Neural cell (in vitro differentiated cells): ENCODE results near the gene WNT3. TPM values are rescaled to one million over a fixed set of nuclear protein-coding genes. Genes with fewer than 3 reads are reported as not detected.

Experiments used
- H2AFZ ChIP-seq: fragments of 200-600, 300-800 bp; sonication (generic), shearing (Covaris generic); 2 replicates; pipeline ENCODE4 v1.6.0; 2014; ENCODE audit warnings: low read depth, mild to moderate bottlenecking, antibody characterized with exemption, low read length, moderate library complexity
- H3F3A ChIP-seq: fragments of 200-600 bp; shearing (Covaris generic); 2 replicates; pipeline ENCODE4 v1.6.1; 2016; ENCODE audit warnings: mild to moderate bottlenecking, moderate library complexity, mixed read lengths, antibody characterized with exemption, low read length; ENCODE audit not compliant: insufficient read depth, poor library complexity, severe bottlenecking
- H3K27ac ChIP-seq: fragments of 200-600, 300-800 bp; sonication (generic), shearing (Covaris generic); 2 replicates; pipeline ENCODE4 v1.5.1; 2014; ENCODE audit warnings: mild to moderate bottlenecking, low read length, moderate library complexity
- H3K27me3 ChIP-seq: fragments of 300-800, 200-600 bp; sonication (generic), shearing (Covaris generic); 2 replicates; pipeline ENCODE4 v1.6.0; 2014; ENCODE audit warnings: mild to moderate bottlenecking, low read depth, low read length, moderate library complexity; ENCODE audit not compliant: insufficient read depth
- H3K36me3 ChIP-seq: fragments of 300-800, 200-600 bp; sonication (generic), shearing (Covaris generic); 2 replicates; pipeline ENCODE4 v1.5.1; 2014; ENCODE audit warnings: mild to moderate bottlenecking, antibody characterized with exemption, low read length, moderate library complexity; ENCODE audit not compliant: insufficient read depth
- H3K4me2 ChIP-seq: fragments of 300-800, 200-600 bp; sonication (generic), shearing (Covaris generic); 2 replicates; pipeline ENCODE4 v1.6.0; 2014; ENCODE audit warnings: mild to moderate bottlenecking, low read length
- H3K4me3 ChIP-seq: fragments of 300-800, 200-600 bp; sonication (generic), shearing (Covaris generic); 2 replicates; pipeline ENCODE4 v1.5.1; 2014; ENCODE audit warnings: mild to moderate bottlenecking, low read length, moderate library complexity
- H3K79me2 ChIP-seq: fragments of 200-600 bp; shearing (Covaris generic); replicated peaks from 2 replicates; pipeline ENCODE4 v1.6.0; 2014; ENCODE audit warnings: mild to moderate bottlenecking, low read length, moderate library complexity; ENCODE audit not compliant: insufficient read depth
- H3K9ac ChIP-seq: fragments of 300-800, 200-600 bp; sonication (generic), shearing (Covaris generic); 2 replicates; pipeline ENCODE4 v1.6.1; 2016; ENCODE audit warnings: mild to moderate bottlenecking, low read length, mixed read lengths
- H3K9me2 ChIP-seq: fragments of 200-600 bp; shearing (Covaris generic); 2 replicates; pipeline ENCODE4 v1.6.1; 2016; ENCODE audit warnings: mild to moderate bottlenecking, low read length, mixed read lengths; ENCODE audit not compliant: insufficient read depth
- H3K9me3 ChIP-seq: fragments of 200-600, 300-800 bp; sonication (generic), shearing (Covaris generic); 2 replicates; pipeline ENCODE4 v1.6.1; 2016; ENCODE audit warnings: mild to moderate bottlenecking, mixed run types, low read length, moderate library complexity, mixed read lengths
- H4K20me1 ChIP-seq: fragments of 200-600 bp; shearing (Covaris generic); 2 replicates; pipeline ENCODE4 v1.6.1; 2016; ENCODE audit warnings: mild to moderate bottlenecking, mixed run types; ENCODE audit not compliant: insufficient read depth
- EP300 ChIP-seq: fragments of 450-650 bp; conservative IDR thresholded peaks from 2 replicates; pipeline ENCODE4 v1.6.1; 2014; ENCODE audit warnings: antibody characterized with exemption, mild to moderate bottlenecking, moderate library complexity; ENCODE audit not compliant: poor library complexity, severe bottlenecking
- EZH2 ChIP-seq: fragments of 200-600, 300-800 bp; shearing (Covaris generic), sonication (generic); IDR thresholded peaks from 2 replicates; pipeline ENCODE4 v1.6.1; 2014; ENCODE audit warnings: antibody characterized with exemption, low read length, borderline replicate concordance, mild to moderate bottlenecking; ENCODE audit not compliant: insufficient read depth, poor library complexity, severe bottlenecking
- MXI1 ChIP-seq: fragments of 450-650 bp; conservative IDR thresholded peaks from 2 replicates; pipeline ENCODE4 v1.6.1; 2014; ENCODE audit warnings: antibody characterized with exemption, mild to moderate bottlenecking; ENCODE audit not compliant: poor library complexity, severe bottlenecking
- POLR2AphosphoS5 ChIP-seq: IDR thresholded peaks from 2 replicates; pipeline ENCODE4 v1.6.1; 2012
- RAD21 ChIP-seq: fragments of 450-650 bp; conservative IDR thresholded peaks from 2 replicates; pipeline ENCODE4 v1.6.1; 2014; ENCODE audit warnings: antibody characterized with exemption, mild to moderate bottlenecking, moderate library complexity
- SMC3 ChIP-seq: fragments of 450-650 bp; conservative IDR thresholded peaks from 2 replicates; pipeline ENCODE4 v1.6.1; 2014; ENCODE audit warnings: antibody characterized with exemption, mild to moderate bottlenecking, moderate library complexity; ENCODE audit not compliant: poor library complexity
- TAF1 ChIP-seq: IDR thresholded peaks from 2 replicates; pipeline ENCODE4 v1.6.1; 2012; ENCODE audit warnings: low read depth
- polyA plus RNA-seq: library from polyadenylated mRNA; depleted of rRNA; stranded (reverse); fragments of >200 nt; gene quantifications from 2 replicates; pipeline ENCODE4 v1.2.3, GENCODE V29; 2014
- TF ChIP-seq, protein P1 (sequence below): IDR thresholded peaks from 2 replicates; pipeline ENCODE4 v1.6.1; 2012; ENCODE audit warnings: borderline replicate concordance
- TF ChIP-seq, protein P2 (sequence below): fragments of 450-650 bp; IDR thresholded peaks from 2 replicates; pipeline ENCODE4 v1.5.1; 2014; ENCODE audit warnings: antibody characterized with exemption, mild to moderate bottlenecking, moderate library complexity; ENCODE audit not compliant: poor library complexity, severe bottlenecking

The WNT3 gene
- polyA plus RNA-seq, 1 donor from 2014 or later: 7.6 TPM

DNA sequence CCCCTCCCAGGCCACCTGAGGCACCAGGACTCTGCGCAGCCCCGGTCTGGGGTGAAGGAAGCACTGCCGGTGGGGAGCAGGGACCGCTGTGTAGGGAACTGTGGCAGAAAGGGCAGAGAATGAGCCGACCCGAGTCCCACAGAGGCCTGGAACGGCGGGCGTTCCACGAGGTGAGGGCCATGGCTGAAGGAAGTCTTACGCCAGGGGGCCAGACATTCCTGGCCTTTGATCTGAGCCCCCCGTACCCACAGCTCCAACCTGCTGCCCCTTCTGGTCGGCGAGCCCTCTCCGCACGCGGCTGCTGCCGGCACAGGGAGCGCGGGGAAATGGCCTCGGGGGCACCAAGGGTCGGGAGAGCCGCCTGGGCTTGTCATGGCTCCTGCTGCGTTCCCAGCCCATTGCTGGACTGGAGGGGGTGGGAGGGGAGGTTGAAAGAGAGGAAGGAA, 1.4 kb upstream of the WNT3 start:
- TF ChIP-seq SMC3: no peak
- TF ChIP-seq RAD21: no peak
- TF ChIP-seq POLR2AphosphoS5: no peak
- TF ChIP-seq, protein P1, sequence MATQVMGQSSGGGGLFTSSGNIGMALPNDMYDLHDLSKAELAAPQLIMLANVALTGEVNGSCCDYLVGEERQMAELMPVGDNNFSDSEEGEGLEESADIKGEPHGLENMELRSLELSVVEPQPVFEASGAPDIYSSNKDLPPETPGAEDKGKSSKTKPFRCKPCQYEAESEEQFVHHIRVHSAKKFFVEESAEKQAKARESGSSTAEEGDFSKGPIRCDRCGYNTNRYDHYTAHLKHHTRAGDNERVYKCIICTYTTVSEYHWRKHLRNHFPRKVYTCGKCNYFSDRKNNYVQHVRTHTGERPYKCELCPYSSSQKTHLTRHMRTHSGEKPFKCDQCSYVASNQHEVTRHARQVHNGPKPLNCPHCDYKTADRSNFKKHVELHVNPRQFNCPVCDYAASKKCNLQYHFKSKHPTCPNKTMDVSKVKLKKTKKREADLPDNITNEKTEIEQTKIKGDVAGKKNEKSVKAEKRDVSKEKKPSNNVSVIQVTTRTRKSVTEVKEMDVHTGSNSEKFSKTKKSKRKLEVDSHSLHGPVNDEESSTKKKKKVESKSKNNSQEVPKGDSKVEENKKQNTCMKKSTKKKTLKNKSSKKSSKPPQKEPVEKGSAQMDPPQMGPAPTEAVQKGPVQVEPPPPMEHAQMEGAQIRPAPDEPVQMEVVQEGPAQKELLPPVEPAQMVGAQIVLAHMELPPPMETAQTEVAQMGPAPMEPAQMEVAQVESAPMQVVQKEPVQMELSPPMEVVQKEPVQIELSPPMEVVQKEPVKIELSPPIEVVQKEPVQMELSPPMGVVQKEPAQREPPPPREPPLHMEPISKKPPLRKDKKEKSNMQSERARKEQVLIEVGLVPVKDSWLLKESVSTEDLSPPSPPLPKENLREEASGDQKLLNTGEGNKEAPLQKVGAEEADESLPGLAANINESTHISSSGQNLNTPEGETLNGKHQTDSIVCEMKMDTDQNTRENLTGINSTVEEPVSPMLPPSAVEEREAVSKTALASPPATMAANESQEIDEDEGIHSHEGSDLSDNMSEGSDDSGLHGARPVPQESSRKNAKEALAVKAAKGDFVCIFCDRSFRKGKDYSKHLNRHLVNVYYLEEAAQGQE: no peak
- TF ChIP-seq, protein P2, sequence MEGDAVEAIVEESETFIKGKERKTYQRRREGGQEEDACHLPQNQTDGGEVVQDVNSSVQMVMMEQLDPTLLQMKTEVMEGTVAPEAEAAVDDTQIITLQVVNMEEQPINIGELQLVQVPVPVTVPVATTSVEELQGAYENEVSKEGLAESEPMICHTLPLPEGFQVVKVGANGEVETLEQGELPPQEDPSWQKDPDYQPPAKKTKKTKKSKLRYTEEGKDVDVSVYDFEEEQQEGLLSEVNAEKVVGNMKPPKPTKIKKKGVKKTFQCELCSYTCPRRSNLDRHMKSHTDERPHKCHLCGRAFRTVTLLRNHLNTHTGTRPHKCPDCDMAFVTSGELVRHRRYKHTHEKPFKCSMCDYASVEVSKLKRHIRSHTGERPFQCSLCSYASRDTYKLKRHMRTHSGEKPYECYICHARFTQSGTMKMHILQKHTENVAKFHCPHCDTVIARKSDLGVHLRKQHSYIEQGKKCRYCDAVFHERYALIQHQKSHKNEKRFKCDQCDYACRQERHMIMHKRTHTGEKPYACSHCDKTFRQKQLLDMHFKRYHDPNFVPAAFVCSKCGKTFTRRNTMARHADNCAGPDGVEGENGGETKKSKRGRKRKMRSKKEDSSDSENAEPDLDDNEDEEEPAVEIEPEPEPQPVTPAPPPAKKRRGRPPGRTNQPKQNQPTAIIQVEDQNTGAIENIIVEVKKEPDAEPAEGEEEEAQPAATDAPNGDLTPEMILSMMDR: no peak
- no peak for TF ChIP-seq EP300
- no peak for TF ChIP-seq TAF1
- TF ChIP-seq EZH2: no peak
- no peak for TF ChIP-seq MXI1
- Histone ChIP-seq H3K4me2 (no peak overlapping the region), H3K79me2 (no peaks in the 10 kb centered on the region), H2AFZ (no peak overlapping the region), H3K36me3 (no peaks in the 10 kb centered on the region), H3K27ac (no peak overlapping the region), H4K20me1 (no peaks in the 10 kb centered on the region), H3K9me3 (no peaks in the 10 kb centered on the region), H3K9me2 (no peaks in the 10 kb centered on the region), H3F3A (no peaks in the 10 kb centered on the region), H3K4me3 (no peak overlapping the region), H3K9ac (no peak overlapping the region), H3K27me3 (peaks cover 93% of the 10 kb centered on the region)

DNA sequence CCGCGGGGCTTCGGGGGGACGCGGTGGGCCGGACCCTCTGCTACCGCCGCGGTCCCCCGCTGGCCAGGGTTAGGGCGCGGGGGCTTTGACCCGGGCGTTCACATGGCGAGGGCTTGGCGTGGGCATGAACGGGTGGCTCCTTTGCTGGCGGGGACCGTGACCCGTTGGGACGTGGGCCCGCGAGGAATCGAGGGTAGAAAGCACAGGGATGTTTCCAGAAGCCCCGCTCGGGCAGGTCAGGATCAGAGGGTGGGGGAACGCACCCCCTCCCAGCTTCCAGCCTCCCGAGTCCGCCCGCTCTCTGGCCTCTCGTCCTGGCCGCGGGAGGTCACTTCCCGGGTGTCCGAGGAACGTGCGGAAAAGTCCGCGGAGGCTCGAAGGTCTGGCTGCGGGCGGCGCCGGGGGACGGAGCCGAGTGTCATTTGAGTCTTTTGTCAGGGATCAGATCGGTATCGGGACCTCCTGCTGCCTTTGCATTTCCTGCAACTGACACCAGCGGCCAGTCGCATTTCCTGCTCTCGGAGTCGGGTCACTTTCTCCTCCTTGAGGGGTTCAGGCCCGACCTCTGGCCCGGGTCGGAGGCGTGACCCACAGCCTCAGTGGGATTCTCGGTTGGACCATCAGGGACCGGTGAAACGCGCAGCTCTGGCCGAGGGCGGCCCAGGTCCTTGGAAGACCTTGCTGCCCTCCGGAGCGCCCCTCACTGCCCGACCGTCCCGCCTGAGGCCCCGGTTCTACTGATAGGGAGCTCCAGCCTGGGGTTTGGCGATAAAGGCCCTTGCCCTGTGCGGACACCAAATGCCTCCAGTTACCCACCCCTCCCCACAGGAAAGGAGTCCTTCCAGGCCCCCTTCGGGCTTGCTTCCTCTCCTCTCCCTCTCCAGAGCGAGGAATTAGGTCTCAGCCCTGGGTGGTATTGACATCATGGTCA, 702 bp upstream of the WNT3 start:
- Histone ChIP-seq H3K36me3 (no peaks in the 10 kb centered on the region), H3K4me2 (peak overlapping the region; percentile 35), H2AFZ (no peak overlapping the region), H3K27ac (no peak overlapping the region), H4K20me1 (no peaks in the 10 kb centered on the region), H3K9me3 (no peaks in the 10 kb centered on the region), H3K79me2 (no peaks in the 10 kb centered on the region), H3K9me2 (no peaks in the 10 kb centered on the region), H3K9ac (peak overlapping the region; percentile 16), H3F3A (no peaks in the 10 kb centered on the region), H3K27me3 (peaks cover 88% of the 10 kb centered on the region), H3K4me3 (peak overlapping the region; percentile 68)
- TF ChIP-seq MXI1: no peak
- no peak for TF ChIP-seq RAD21
- TF ChIP-seq POLR2AphosphoS5: no peak
- TF ChIP-seq EZH2: no peak
- TF ChIP-seq SMC3: no peak
- TF ChIP-seq EP300: no peak
- TF ChIP-seq, protein P2: no peak
- TF ChIP-seq, protein P1: no peak
